ENCODE data around the gene STK24.

STK24 gene

DNA sequence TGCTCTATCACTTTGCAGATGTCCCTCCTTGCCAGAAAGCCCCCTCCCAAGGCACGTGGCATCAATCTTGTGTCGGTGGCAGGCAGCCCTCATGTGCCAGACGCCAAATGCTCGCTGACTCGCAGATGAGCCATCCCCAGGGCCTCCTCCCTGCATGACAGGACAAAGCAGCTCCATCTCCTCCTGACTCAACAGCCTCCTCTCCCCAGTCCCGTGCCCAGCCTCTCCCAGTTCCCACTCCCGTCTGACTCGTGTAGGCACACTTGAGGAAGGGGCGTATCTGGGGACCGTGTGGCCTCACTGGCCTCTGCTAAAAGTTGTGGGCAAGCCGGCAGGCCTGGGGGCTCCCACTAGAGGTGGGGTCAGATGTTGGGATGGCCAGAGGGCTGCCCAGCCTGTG is 133.6 kb downstream of the STK24 start:
- TF ChIP-seq, protein P1, sequence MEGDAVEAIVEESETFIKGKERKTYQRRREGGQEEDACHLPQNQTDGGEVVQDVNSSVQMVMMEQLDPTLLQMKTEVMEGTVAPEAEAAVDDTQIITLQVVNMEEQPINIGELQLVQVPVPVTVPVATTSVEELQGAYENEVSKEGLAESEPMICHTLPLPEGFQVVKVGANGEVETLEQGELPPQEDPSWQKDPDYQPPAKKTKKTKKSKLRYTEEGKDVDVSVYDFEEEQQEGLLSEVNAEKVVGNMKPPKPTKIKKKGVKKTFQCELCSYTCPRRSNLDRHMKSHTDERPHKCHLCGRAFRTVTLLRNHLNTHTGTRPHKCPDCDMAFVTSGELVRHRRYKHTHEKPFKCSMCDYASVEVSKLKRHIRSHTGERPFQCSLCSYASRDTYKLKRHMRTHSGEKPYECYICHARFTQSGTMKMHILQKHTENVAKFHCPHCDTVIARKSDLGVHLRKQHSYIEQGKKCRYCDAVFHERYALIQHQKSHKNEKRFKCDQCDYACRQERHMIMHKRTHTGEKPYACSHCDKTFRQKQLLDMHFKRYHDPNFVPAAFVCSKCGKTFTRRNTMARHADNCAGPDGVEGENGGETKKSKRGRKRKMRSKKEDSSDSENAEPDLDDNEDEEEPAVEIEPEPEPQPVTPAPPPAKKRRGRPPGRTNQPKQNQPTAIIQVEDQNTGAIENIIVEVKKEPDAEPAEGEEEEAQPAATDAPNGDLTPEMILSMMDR (IDR thresholded peaks at IDR 0.05) = no peak
- TF ChIP-seq ZFX (IDR thresholded peaks at IDR 0.05; ENCODE audit: borderline replicate concordance) = no peak
- H3K27ac ChIP-seq = no peak overlapping the region

DNA sequence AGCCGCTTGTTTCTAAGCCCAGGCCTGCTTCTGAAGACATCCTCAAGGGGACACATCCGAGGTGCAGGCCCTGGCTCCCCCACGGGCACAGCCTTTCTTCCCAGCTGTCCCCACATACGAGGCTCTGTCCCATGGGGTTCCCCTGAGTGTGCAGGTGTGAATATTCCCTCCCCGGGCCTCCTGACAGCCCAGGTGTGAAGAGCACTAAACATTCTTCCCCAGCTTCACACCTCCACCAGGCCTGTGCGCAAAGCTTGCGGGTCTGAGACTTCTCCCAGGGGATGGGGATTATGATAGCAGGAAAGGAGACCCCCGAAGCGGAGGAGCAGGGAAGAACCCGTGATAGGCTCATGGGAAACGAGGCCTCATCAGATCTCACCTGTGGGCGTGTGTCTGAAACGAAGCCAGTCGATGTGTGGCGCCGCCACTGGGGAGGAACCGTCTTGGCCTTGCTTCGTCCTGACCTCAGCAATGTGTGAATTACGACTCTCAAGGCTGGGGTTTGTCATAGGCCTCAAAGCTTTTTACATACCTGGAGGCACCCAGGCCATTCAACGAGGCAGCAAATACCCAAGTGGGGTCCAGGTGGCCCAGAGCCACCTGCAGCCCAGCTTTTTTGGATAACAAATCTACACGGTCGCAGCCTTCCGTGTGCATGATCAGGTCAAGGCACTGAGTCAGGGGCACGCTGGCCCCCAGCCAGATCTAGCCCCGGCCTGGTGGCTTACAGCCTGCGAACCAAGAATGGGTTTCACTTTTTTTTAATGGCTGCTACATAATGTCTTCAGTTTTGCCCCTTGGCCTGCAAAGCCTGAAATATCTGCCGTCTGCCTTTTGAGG is 134.3 kb downstream of the STK24 start:
- H3K27ac ChIP-seq = no peak overlapping the region
- TF ChIP-seq, protein P1 (IDR thresholded peaks at IDR 0.05) = no peak
- no peak for TF ChIP-seq ZFX (IDR thresholded peaks at IDR 0.05; ENCODE audit: borderline replicate concordance)

DNA sequence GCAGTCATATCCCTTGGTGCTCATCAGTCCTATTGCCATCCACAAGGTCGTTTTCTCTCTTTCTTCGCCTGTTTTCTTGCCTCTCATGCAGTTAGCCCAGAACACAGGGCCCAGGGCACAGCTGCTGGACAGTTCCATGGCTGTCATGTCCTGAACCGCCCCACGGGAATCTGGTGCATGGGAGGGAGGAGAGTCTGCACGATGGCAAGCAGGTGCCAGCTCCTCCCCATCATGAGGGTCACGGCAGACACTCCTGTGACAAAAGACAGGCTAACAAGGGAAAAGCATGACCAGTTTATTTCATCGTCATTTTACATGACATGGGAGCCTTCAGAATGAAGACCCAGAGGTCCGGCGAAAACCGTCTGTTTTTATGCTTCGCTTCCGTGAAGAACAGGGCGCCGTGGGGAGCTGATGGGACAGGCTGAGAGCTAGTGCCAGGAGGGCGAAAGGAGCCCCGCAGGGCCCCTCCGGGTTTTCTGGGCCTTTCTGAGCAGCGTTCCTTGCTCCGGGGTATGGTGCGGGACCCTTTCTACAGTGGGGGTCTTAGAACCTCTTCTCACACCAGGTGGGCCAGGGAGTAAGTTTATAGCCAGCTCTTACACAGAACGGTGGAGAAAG is 135.7 kb downstream of the STK24 start:
- no peak overlapping the region for H3K27ac ChIP-seq
- TF ChIP-seq, protein P1 (IDR thresholded peaks at IDR 0.05) = no peak

DNA sequence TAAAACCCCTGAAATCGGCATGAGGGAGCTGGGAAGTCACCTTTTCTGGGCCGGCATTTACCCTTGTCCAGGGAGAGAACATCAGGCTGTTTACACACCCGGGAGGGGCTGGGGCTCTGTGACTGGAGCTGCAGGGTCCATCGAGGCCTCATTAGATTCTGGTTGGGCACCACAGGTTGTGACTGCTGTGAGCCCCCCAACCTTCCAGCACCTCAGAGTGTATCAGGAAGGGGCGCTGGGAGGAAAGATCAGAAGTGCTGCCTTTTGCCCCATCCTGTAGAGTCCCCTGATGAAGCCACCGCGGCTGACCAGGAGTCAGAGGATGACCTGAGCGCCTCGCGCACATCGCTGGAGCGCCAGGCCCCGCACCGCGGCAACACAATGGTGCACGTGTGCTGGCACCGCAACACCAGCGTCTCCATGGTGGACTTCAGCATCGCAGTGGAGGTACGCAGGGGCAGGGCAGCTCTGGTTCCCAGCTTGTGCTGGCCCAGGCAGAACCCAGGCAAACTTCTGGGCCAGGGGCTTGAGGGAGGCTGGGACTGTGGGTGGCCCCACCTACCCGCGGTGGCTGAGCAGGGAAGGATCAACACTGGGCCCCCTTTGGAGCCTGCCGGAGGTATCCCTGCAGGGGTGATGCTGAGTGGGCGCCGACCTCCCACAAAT is 136.4 kb downstream of the STK24 start:
- TF ChIP-seq, protein P1 (IDR thresholded peaks at IDR 0.05) = no peak
- TF ChIP-seq ZFX (IDR thresholded peaks at IDR 0.05; ENCODE audit: borderline replicate concordance) = no peak
- H3K27ac ChIP-seq = no peak overlapping the region

DNA sequence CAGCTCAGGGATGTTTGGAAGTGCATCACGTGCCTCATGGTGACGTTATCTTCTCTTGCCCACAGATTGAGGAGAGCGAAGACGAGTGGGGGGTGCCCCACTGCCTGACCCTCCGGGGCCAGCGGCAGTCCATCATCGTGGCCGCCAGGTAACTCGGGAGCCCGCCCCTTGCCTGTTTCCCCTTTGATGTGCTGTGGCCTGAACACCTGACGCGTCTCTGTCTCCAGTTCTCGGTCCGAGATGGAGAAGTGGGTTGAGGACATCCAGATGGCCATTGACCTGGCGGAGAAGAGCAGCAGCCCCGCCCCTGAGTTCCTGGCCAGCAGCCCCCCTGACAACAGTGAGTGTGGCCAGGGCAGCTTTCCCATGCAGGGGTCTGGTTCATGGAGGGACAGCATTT is 137.0 kb downstream of the STK24 start:
- TF ChIP-seq, protein P1 (IDR thresholded peaks at IDR 0.05) = no peak
- TF ChIP-seq ZFX (IDR thresholded peaks at IDR 0.05; ENCODE audit: borderline replicate concordance) = no peak
- H3K27ac ChIP-seq = no peak overlapping the region

DNA sequence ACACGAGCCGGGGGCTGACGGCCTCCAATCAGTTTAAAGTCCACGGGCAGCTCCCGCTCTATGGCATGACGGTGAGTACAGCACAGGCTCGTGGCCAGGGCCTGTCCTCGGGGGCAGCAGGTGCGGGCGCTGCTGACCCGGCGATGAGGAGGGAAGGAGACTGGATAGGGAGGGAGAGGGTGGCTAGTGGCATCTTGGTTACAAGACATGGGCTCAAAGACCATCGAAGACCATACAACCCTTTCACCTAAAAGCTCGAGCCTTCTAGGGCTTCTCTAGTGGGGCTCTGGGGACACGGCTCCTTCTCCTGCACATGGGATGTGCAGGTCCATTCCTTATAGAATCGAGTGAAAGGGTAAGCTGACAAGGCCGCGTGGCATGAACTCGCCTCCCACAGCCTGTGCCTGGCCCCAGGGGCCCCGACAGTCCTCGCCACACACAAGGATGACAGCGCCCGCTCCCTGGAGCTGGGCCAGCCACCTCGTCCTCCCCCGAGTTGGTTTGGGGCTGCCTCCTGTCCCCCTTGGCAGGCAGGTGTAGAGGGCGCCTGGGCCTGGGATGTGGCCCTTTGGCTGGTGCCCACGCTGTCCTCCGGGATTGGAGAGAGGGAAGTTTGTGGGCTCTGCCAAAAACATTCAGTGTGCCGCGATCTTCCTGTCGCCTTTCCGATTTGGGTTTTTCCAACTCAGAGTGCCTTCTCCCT is 137.6 kb downstream of the STK24 start:
- TF ChIP-seq, protein P1 (IDR thresholded peaks at IDR 0.05) = no peak
- TF ChIP-seq ZFX (IDR thresholded peaks at IDR 0.05; ENCODE audit: borderline replicate concordance) = no peak
- H3K27ac ChIP-seq = no peak overlapping the region
